SJSA1 (cell line): ENCODE results near the gene TAF12. TPM values are rescaled to one million over a fixed set of nuclear protein-coding genes. Genes with fewer than 3 reads are reported as not detected.

Source experiments
- DNase-seq, 2 experiments: peaks; one replicate each; pipeline ENCODE4 v3.0.0-alpha.2; 2015 to 2020; ENCODE audit warnings: low spot score in 2 of 2, low read depth in 1 of 2
- H3K27ac ChIP-seq: fragments of 250-450 bp; sonication (Bioruptor Pico); 2 replicates; pipeline ENCODE4 v1.5.1; 2020; ENCODE audit warnings: mild to moderate bottlenecking, moderate library complexity
- H3K27me3 ChIP-seq: fragments of 250-450 bp; sonication (Bioruptor Pico); replicated peaks from 2 replicates; pipeline ENCODE4 v1.5.1; 2020; ENCODE audit warnings: mild to moderate bottlenecking, moderate library complexity
- H3K36me3 ChIP-seq: fragments of 250-450 bp; sonication (Bioruptor Pico); 2 replicates; pipeline ENCODE4 v1.5.1; 2020; ENCODE audit warnings: mild to moderate bottlenecking
- H3K4me1 ChIP-seq: fragments of 250-450 bp; sonication (Bioruptor Pico); replicated peaks from 2 replicates; pipeline ENCODE4 v1.6.1; 2021; ENCODE audit warnings: mild to moderate bottlenecking
- H3K4me3 ChIP-seq: fragments of 250-450 bp; sonication (Bioruptor Pico); 2 replicates; pipeline ENCODE4 v1.5.1; 2020; ENCODE audit warnings: mild to moderate bottlenecking
- H3K9me3 ChIP-seq: fragments of 250-450 bp; sonication (Bioruptor Pico); replicated peaks from 2 replicates; pipeline ENCODE4 v1.5.1; 2020; ENCODE audit warnings: mild to moderate bottlenecking
- total RNA-seq: library from RNA; depleted of rRNA; stranded (reverse); fragments of >200 nt; shearing (Covaris generic); gene quantifications from 2 replicates; pipeline ENCODE4 v1.2.3, GENCODE V29; 2014; rRNA removed

The TAF12 gene
- total RNA-seq, 1 experiment from 2014 or later: 32.0 TPM

DNA sequence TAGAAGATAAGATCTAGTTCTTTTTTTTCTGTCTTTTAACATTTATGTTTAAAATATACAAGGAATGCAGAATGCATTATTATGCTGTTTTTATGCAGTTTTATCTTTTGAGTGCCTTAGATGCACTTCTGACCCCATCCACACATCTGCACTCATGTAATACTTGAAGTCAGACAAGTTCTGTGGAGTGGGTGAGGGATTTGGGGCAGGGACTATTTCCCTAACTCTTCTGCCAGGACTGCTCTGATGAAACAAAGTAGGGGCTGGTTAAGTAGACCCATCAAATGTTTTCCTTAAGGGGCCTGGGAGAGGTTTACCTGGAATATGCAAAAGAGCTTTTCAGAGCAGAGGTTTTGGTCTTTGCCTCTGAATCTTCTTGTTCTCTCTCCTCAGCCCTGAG lies 78.6 kb downstream of the TAF12 start:
- Histone ChIP-seq H3K9me3 (no peaks in the 10 kb centered on the region), H3K36me3 (peaks cover 76% of the 10 kb centered on the region)

DNA sequence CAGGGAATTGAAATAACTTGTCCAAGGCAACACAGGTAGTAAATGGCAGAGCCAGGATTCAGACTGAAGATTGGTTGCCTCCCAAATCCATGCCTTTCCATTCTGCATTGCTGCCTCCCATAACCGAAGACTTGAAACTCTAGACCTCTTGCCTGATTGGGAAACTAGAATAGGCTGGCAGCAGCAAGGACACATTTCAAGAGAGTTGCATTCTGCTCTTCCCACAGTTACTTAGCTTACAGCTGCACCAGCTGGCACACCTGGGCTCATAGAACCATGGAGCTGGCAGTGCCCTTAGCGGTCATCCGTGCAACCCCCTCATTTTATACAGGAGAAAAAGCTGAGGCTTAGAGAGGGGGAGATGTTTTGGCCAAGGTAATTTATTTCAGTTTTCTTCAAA lies 82.0 kb downstream of the TAF12 start:
- H3K9me3 ChIP-seq: no peaks in the 10 kb centered on the region
- no peaks in the 10 kb centered on the region for H3K27me3 ChIP-seq
- DNase-seq: no peak
- no peak overlapping the region for H3K27ac ChIP-seq
- H3K4me1 ChIP-seq: no peaks in the 10 kb centered on the region
- H3K4me3 ChIP-seq: no peak overlapping the region
- peaks cover 66% of the 10 kb centered on the region for H3K36me3 ChIP-seq

More for the DNA sequence above, 78.6 kb downstream of the TAF12 start:
- no peak for DNase-seq
- Histone ChIP-seq H3K4me1 (no peaks in the 10 kb centered on the region), H3K27me3 (no peaks in the 10 kb centered on the region), H3K4me3 (no peak overlapping the region), H3K27ac (no peak overlapping the region)

Other genes with a start within 250 kb of the TAF12 start
- 52.7 and 64.3 TPM in 2 replicates for gene RCC1, start 137.0 kb downstream of the TAF12 start, total RNA-seq
- gene TRNAU1AP, start 90.0 kb downstream of the TAF12 start, total RNA-seq: 17.4 and 26.1 TPM in 2 replicates
- 1.1 and 6.1 TPM in 2 replicates for gene RAB42, start 50.8 kb downstream of the TAF12 start, total RNA-seq
- gene RNU11, start 5.5 kb upstream of the TAF12 start, total RNA-seq: not detected in 2 replicates
- 4.4 and 4.7 TPM in 2 replicates for gene GMEB1, start 25.7 kb upstream of the TAF12 start, total RNA-seq
- 35.7 and 46.4 TPM in 2 replicates for gene YTHDF2, start 93.9 kb upstream of the TAF12 start, total RNA-seq
- gene OPRD1, start 169.1 kb upstream of the TAF12 start, total RNA-seq: 0.03 and 0.05 TPM in 2 replicates